ENCODE measurements around the gene DUSP10.

GRCh38 chr1:221675880-221676800 lies 65.7 kb downstream of the DUSP10 start:
- TF ChIP-seq, protein P1, sequence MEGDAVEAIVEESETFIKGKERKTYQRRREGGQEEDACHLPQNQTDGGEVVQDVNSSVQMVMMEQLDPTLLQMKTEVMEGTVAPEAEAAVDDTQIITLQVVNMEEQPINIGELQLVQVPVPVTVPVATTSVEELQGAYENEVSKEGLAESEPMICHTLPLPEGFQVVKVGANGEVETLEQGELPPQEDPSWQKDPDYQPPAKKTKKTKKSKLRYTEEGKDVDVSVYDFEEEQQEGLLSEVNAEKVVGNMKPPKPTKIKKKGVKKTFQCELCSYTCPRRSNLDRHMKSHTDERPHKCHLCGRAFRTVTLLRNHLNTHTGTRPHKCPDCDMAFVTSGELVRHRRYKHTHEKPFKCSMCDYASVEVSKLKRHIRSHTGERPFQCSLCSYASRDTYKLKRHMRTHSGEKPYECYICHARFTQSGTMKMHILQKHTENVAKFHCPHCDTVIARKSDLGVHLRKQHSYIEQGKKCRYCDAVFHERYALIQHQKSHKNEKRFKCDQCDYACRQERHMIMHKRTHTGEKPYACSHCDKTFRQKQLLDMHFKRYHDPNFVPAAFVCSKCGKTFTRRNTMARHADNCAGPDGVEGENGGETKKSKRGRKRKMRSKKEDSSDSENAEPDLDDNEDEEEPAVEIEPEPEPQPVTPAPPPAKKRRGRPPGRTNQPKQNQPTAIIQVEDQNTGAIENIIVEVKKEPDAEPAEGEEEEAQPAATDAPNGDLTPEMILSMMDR (IDR thresholded peaks at IDR 0.05), result no peak
- no peak for TF ChIP-seq EP300 (IDR thresholded peaks at IDR 0.05)

Measured in ovary (tissue), 3 donors.